Measurements from ENCODE around the gene PPFIA3. TPM values are rescaled to one million over a fixed set of nuclear protein-coding genes. Genes with fewer than 3 reads are reported as not detected.

PPFIA3 gene
- total and polyA plus RNA-seq, 2 experiments from 2014 or later = 25.4 to 29.7 TPM

- H4K20me1 ChIP-seq (replicated peaks; ENCODE audit: insufficient read depth) = peaks cover 28% of the 10 kb centered on the region
Observed at GRCh38 chr19:49104229-49104864, 15.0 kb upstream of the PPFIA3 start.

More at GRCh38 chr19:49104229-49104864, 15.0 kb upstream of the PPFIA3 start:
- Mint-ChIP-seq H3K4me1 (peaks cover 28% of the 10 kb centered on the region), H3K4me3 (no peak overlapping the region), H3K27me3 (ENCODE audit: insufficient read depth, low read depth, poor library complexity) (peaks cover 24% of the 10 kb centered on the region), H3K9me3 (no peaks in the 10 kb centered on the region; the same call in 1 of the 3 replicates), H3K27ac (0 out of 2 replicates have a peak overlapping the region, but pooled peaks have one; percentile 81), H3K36me3 (ENCODE audit: low read depth) (peaks cover 87% of the 10 kb centered on the region)
- no peaks in the 10 kb centered on the region; the same call in 1 of the 2 replicates for H3K4me1 ChIP-seq (ENCODE audit: insufficient read depth)
- no peak for TF ChIP-seq EZH2phosphoT487 (IDR thresholded peaks at IDR 0.05; ENCODE audit: unreplicated experiment)
- TF ChIP-seq NANOG (IDR thresholded peaks at IDR 0.05; ENCODE audit: borderline replicate concordance) = no peak
- TF ChIP-seq REST (IDR thresholded peaks at IDR 0.05; ENCODE audit: unreplicated experiment) = no peak
- TF ChIP-seq STAT1 (IDR thresholded peaks at IDR 0.05; ENCODE audit: unreplicated experiment) = no peak
- TF ChIP-seq ZNF331 (CRISPR knock-in tag; IDR thresholded peaks at IDR 0.05; ENCODE audit: low read depth) = no peak
- TF ChIP-seq EZH2 (IDR thresholded peaks at IDR 0.05; ENCODE audit: low read depth, unreplicated experiment) = no peak
- TF ChIP-seq JUNB (IDR thresholded peaks at IDR 0.05; ENCODE audit: unreplicated experiment) = no peak
- TF ChIP-seq ETS1 (IDR thresholded peaks at IDR 0.05) = no peak
- TF ChIP-seq POLR2AphosphoS5 (IDR thresholded peaks at IDR 0.05; ENCODE audit: low read depth) = no peak
- TF ChIP-seq CTCF (conservative IDR thresholded peaks at IDR 0.05; ENCODE audit: low read depth in 2 of 2) = no peak
- no peaks in the 10 kb centered on the region for H3K9me2 ChIP-seq (ENCODE audit: insufficient read depth)
- H3F3A ChIP-seq (replicated peaks; ENCODE audit: low read depth) = peaks cover 37% of the 10 kb centered on the region
- no peak overlapping the region for H3K27ac ChIP-seq (ENCODE audit: low read depth)
- ATAC-seq = no peak
- no peak overlapping the region for H3K4me3 ChIP-seq
- H2AFZ ChIP-seq = no peak overlapping the region
- peaks cover 4% of the 10 kb centered on the region for H3K79me2 ChIP-seq (replicated peaks; ENCODE audit: insufficient read depth)
- H3K4me2 ChIP-seq = no peak overlapping the region
- no peaks in the 10 kb centered on the region for H3K27me3 ChIP-seq (ENCODE audit: insufficient read depth)
- peaks cover 25% of the 10 kb centered on the region; the same call in 1 of the 2 replicates for H3K36me3 ChIP-seq (ENCODE audit: insufficient read depth)
- DNase-seq (ENCODE audit: low spot score) = no peak
